Neural cell (in vitro differentiated cells): ENCODE results near the gene TRPM3. TPM values are rescaled to one million over a fixed set of nuclear protein-coding genes. Genes with fewer than 3 reads are reported as not detected.
A peak's percentile ranks its signal among the peaks of the same experiment; 100 is the strongest.

Source experiments
- H2AFZ ChIP-seq: fragments of 200-600, 300-800 bp; sonication (generic), shearing (Covaris generic); 2 replicates; pipeline ENCODE4 v1.6.0; 2014; ENCODE audit warnings: low read depth, mild to moderate bottlenecking, antibody characterized with exemption, low read length, moderate library complexity
- H3F3A ChIP-seq: fragments of 200-600 bp; shearing (Covaris generic); 2 replicates; pipeline ENCODE4 v1.6.1; 2016; ENCODE audit warnings: mild to moderate bottlenecking, moderate library complexity, mixed read lengths, antibody characterized with exemption, low read length; ENCODE audit not compliant: insufficient read depth, poor library complexity, severe bottlenecking
- H3K27ac ChIP-seq: fragments of 200-600, 300-800 bp; sonication (generic), shearing (Covaris generic); 2 replicates; pipeline ENCODE4 v1.5.1; 2014; ENCODE audit warnings: mild to moderate bottlenecking, low read length, moderate library complexity
- H3K27me3 ChIP-seq: fragments of 300-800, 200-600 bp; sonication (generic), shearing (Covaris generic); 2 replicates; pipeline ENCODE4 v1.6.0; 2014; ENCODE audit warnings: mild to moderate bottlenecking, low read depth, low read length, moderate library complexity; ENCODE audit not compliant: insufficient read depth
- H3K36me3 ChIP-seq: fragments of 300-800, 200-600 bp; sonication (generic), shearing (Covaris generic); 2 replicates; pipeline ENCODE4 v1.5.1; 2014; ENCODE audit warnings: mild to moderate bottlenecking, antibody characterized with exemption, low read length, moderate library complexity; ENCODE audit not compliant: insufficient read depth
- H3K4me2 ChIP-seq: fragments of 300-800, 200-600 bp; sonication (generic), shearing (Covaris generic); 2 replicates; pipeline ENCODE4 v1.6.0; 2014; ENCODE audit warnings: mild to moderate bottlenecking, low read length
- H3K4me3 ChIP-seq: fragments of 300-800, 200-600 bp; sonication (generic), shearing (Covaris generic); 2 replicates; pipeline ENCODE4 v1.5.1; 2014; ENCODE audit warnings: mild to moderate bottlenecking, low read length, moderate library complexity
- H3K79me2 ChIP-seq: fragments of 200-600 bp; shearing (Covaris generic); replicated peaks from 2 replicates; pipeline ENCODE4 v1.6.0; 2014; ENCODE audit warnings: mild to moderate bottlenecking, low read length, moderate library complexity; ENCODE audit not compliant: insufficient read depth
- H3K9ac ChIP-seq: fragments of 300-800, 200-600 bp; sonication (generic), shearing (Covaris generic); 2 replicates; pipeline ENCODE4 v1.6.1; 2016; ENCODE audit warnings: mild to moderate bottlenecking, low read length, mixed read lengths
- H3K9me2 ChIP-seq: fragments of 200-600 bp; shearing (Covaris generic); 2 replicates; pipeline ENCODE4 v1.6.1; 2016; ENCODE audit warnings: mild to moderate bottlenecking, low read length, mixed read lengths; ENCODE audit not compliant: insufficient read depth
- H3K9me3 ChIP-seq: fragments of 200-600, 300-800 bp; sonication (generic), shearing (Covaris generic); 2 replicates; pipeline ENCODE4 v1.6.1; 2016; ENCODE audit warnings: mild to moderate bottlenecking, mixed run types, low read length, moderate library complexity, mixed read lengths
- H4K20me1 ChIP-seq: fragments of 200-600 bp; shearing (Covaris generic); 2 replicates; pipeline ENCODE4 v1.6.1; 2016; ENCODE audit warnings: mild to moderate bottlenecking, mixed run types; ENCODE audit not compliant: insufficient read depth
- CTCF ChIP-seq: fragments of 450-650 bp; IDR thresholded peaks from 2 replicates; pipeline ENCODE4 v1.5.1; 2014; ENCODE audit warnings: antibody characterized with exemption, mild to moderate bottlenecking, moderate library complexity; ENCODE audit not compliant: poor library complexity, severe bottlenecking
- EP300 ChIP-seq: fragments of 450-650 bp; conservative IDR thresholded peaks from 2 replicates; pipeline ENCODE4 v1.6.1; 2014; ENCODE audit warnings: antibody characterized with exemption, mild to moderate bottlenecking, moderate library complexity; ENCODE audit not compliant: poor library complexity, severe bottlenecking
- EZH2 ChIP-seq: fragments of 200-600, 300-800 bp; shearing (Covaris generic), sonication (generic); IDR thresholded peaks from 2 replicates; pipeline ENCODE4 v1.6.1; 2014; ENCODE audit warnings: antibody characterized with exemption, low read length, borderline replicate concordance, mild to moderate bottlenecking; ENCODE audit not compliant: insufficient read depth, poor library complexity, severe bottlenecking
- MXI1 ChIP-seq: fragments of 450-650 bp; conservative IDR thresholded peaks from 2 replicates; pipeline ENCODE4 v1.6.1; 2014; ENCODE audit warnings: antibody characterized with exemption, mild to moderate bottlenecking; ENCODE audit not compliant: poor library complexity, severe bottlenecking
- POLR2AphosphoS5 ChIP-seq: IDR thresholded peaks from 2 replicates; pipeline ENCODE4 v1.6.1; 2012
- RAD21 ChIP-seq: fragments of 450-650 bp; conservative IDR thresholded peaks from 2 replicates; pipeline ENCODE4 v1.6.1; 2014; ENCODE audit warnings: antibody characterized with exemption, mild to moderate bottlenecking, moderate library complexity
- SMC3 ChIP-seq: fragments of 450-650 bp; conservative IDR thresholded peaks from 2 replicates; pipeline ENCODE4 v1.6.1; 2014; ENCODE audit warnings: antibody characterized with exemption, mild to moderate bottlenecking, moderate library complexity; ENCODE audit not compliant: poor library complexity
- TAF1 ChIP-seq: IDR thresholded peaks from 2 replicates; pipeline ENCODE4 v1.6.1; 2012; ENCODE audit warnings: low read depth
- polyA plus RNA-seq: library from polyadenylated mRNA; depleted of rRNA; stranded (reverse); fragments of >200 nt; gene quantifications from 2 replicates; pipeline ENCODE4 v1.2.3, GENCODE V29; 2014
- TF ChIP-seq, protein P1 (sequence below): IDR thresholded peaks from 2 replicates; pipeline ENCODE4 v1.6.1; 2012; ENCODE audit warnings: borderline replicate concordance

TRPM3 gene
- polyA plus RNA-seq, 1 donor from 2014 or later = 1.3 TPM

DNA sequence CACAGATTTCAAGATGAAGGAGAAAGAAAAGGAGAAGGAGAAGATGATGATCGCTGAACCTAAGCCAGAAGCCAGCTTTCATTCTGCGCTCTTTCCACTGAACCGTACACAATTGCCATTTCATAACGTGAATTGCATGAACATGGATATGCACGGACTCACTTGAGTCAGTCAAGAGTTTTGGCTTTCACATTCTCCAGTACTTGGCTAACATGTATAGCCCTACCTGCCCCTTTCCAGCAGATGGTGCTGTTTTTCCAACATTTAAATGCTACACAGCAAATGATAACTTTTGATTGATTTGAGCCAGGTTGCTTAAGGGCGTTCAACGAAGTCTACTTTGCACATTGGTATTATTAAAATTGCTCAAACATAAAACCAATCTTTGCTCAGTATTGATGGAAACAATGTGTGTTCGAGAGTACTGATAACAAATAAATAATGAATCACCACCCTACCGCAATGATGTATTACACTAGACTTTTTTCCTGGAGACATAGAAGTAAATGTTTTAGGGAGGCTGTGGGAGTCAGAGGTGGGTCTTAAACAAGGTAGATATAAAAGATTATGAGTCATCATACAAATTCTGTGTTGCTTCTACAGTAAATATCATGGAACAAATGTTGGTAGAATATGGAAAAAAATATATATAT, 196.4 kb downstream of the TRPM3 start:
- Histone ChIP-seq H3F3A (no peaks in the 10 kb centered on the region), H3K27ac (no peak overlapping the region), H3K9me3 (no peaks in the 10 kb centered on the region), H3K9ac (no peak overlapping the region), H3K79me2 (no peaks in the 10 kb centered on the region), H3K4me2 (no peak overlapping the region), H3K9me2 (no peaks in the 10 kb centered on the region), H2AFZ (no peak overlapping the region), H3K36me3 (no peaks in the 10 kb centered on the region), H4K20me1 (no peaks in the 10 kb centered on the region), H3K27me3 (no peaks in the 10 kb centered on the region), H3K4me3 (no peak overlapping the region)
- TF ChIP-seq MXI1 (no peak), EZH2 (no peak), TAF1 (no peak), CTCF (peak; percentile 92), RAD21 (peak; percentile 89), EP300 (no peak), SMC3 (peak; percentile 90), POLR2AphosphoS5 (no peak)
- TF ChIP-seq, protein P1, sequence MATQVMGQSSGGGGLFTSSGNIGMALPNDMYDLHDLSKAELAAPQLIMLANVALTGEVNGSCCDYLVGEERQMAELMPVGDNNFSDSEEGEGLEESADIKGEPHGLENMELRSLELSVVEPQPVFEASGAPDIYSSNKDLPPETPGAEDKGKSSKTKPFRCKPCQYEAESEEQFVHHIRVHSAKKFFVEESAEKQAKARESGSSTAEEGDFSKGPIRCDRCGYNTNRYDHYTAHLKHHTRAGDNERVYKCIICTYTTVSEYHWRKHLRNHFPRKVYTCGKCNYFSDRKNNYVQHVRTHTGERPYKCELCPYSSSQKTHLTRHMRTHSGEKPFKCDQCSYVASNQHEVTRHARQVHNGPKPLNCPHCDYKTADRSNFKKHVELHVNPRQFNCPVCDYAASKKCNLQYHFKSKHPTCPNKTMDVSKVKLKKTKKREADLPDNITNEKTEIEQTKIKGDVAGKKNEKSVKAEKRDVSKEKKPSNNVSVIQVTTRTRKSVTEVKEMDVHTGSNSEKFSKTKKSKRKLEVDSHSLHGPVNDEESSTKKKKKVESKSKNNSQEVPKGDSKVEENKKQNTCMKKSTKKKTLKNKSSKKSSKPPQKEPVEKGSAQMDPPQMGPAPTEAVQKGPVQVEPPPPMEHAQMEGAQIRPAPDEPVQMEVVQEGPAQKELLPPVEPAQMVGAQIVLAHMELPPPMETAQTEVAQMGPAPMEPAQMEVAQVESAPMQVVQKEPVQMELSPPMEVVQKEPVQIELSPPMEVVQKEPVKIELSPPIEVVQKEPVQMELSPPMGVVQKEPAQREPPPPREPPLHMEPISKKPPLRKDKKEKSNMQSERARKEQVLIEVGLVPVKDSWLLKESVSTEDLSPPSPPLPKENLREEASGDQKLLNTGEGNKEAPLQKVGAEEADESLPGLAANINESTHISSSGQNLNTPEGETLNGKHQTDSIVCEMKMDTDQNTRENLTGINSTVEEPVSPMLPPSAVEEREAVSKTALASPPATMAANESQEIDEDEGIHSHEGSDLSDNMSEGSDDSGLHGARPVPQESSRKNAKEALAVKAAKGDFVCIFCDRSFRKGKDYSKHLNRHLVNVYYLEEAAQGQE = no peak

- H3K9me3 ChIP-seq = no peaks in the 10 kb centered on the region
- H3K9ac ChIP-seq = no peak overlapping the region
- H3K27me3 ChIP-seq = no peaks in the 10 kb centered on the region
- no peak overlapping the region for H2AFZ ChIP-seq
- no peaks in the 10 kb centered on the region for H4K20me1 ChIP-seq
- TF ChIP-seq RAD21 (no peak), MXI1 (no peak), SMC3 (no peak), TAF1 (no peak), EZH2 (no peak), POLR2AphosphoS5 (no peak), CTCF (no peak), EP300 (no peak)
- TF ChIP-seq, protein P1 = no peak
- H3K4me2 ChIP-seq = no peak overlapping the region
- H3F3A ChIP-seq = no peaks in the 10 kb centered on the region
- H3K36me3 ChIP-seq = no peaks in the 10 kb centered on the region
- no peaks in the 10 kb centered on the region for H3K9me2 ChIP-seq
- no peaks in the 10 kb centered on the region for H3K79me2 ChIP-seq
- H3K4me3 ChIP-seq = no peak overlapping the region
- no peak overlapping the region for H3K27ac ChIP-seq
These were observed 197.0 kb downstream of the TRPM3 start for GRCh38 chr9:70924380-70924779.
